GM12872 (cell line): ENCODE results near the gene DHX32.

Source experiments
- CTCF ChIP-seq: IDR thresholded peaks from 3 replicates; pipeline ENCODE4 v1.5.1; 2011; ENCODE audit warnings: low read depth, mild to moderate bottlenecking, low read length, moderate library complexity; ENCODE audit not compliant: insufficient read depth

DHX32 gene

DNA sequence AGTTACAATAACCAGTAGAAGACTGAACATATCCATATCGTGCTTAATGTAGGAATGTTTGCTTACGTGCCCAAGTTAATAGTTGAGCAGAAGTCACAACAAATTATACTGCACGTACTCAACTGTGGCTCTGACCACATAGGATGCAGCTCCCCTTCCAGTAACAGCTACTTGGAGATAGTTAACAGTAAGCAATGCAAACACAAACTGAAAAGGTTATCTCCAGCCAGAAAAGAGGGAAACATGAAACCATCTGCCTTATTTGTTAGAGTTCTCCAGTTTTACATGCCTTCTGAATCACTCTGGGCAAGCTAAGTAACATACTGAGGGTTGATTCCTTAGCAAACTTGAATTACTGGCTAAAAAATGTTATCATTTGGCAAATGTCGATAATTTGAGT lies 9.8 kb downstream of the DHX32 start:
- no peak for TF ChIP-seq CTCF

DNA sequence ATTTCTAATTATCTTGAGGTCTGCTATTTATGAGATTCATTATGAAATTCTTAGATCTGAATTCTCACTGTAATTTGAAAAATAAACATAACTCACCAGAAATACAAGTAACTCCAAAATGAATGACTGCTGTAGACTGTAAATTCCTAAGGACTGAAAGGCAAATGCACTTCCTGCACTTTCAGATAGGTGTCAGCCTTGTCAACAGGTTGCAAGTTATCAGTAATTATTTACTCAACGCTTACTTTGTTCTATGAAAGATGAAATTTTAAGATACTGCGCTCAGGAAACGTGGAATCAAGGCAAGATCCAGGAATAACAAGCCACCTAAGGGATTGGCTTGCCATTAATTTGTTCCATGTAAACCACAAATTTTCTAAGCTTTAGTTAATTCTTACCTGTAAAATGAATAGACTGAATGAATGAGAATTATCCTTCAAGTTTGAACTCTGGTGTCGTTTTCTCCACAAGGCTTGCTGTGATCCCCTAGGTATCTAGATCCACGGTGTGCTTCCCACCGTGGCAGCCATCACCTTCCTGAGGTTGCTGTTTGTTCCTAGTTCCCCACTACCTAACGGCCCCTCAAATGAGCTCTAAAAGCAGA lies 12.6 kb downstream of the DHX32 start:
- TF ChIP-seq CTCF, result peak; percentile 75

GRCh38 chr10:125866421-125867029 lies 14.6 kb downstream of the DHX32 start:
- TF ChIP-seq CTCF, result no peak

DNA sequence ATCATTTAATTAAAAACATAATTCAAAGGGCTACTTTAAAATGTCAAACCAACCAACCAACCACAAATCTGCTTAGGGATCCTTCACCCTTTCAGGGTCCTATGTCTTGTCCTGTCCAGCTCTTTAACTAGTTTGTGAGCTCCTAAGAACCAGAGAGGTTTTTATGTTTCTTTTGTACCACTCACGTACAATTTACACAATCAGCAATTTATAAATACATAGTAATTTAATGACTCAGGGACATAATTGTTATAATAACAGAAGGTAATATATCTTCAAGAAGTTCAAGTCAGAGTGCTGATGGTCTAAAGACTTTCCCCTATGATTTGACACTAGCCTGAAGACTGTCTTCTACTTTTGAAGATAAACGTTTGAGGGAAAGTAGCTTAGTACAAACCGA lies 16.0 kb downstream of the DHX32 start:
- no peak for TF ChIP-seq CTCF

DNA sequence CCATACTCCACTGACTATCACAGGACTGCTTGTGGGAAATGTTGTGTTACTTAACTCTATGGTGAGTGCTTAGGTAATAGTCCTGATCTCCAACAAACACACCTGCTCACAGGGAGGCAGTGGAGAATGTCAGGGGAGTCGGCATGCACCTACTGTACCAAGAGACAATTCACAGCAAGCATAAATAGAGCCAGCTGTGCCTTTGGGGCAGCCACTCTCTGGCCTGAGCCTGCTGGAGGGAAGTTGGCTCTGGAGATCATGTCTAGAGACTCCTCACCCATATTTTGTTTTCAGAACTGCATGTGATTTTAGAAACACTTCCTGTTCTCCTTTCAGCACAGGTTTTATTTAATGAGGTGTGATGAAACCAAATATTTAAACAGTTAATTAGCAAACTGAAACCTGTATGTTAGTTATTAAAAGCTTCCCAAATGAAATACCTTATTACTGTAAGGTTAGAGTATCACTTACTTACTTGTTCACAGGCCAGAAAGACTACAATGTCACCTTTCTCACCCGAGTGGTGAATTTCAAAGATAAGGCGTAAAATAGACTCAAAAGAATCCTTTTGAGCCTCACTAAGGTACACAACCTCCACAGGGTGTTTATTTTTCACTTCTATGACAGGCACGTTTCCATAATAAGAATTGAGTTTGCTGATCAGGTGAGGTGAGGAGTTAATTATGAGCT lies 21.8 kb downstream of the DHX32 start:
- no peak for TF ChIP-seq CTCF

GRCh38 chr10:125857185-125857760 lies 23.8 kb downstream of the DHX32 start:
- no peak for TF ChIP-seq CTCF

DNA sequence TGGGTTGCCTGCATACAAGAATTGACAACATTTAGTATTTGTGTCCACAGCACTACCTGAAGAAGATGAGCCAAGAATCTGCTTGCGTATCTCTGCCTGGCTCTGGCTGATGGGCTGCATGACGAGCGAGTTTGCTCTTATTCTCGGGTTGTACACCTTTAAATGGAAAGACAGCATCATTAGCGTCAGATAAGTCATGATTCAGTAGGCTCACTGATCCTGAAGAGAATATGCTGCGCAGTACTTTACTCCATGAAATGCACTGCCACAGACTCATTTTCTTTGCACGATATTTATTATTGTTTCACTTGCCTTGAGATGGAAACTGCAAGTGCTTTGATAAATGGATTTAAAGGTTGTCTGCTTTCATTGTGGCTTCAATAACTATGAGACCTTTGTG lies 28.6 kb downstream of the DHX32 start:
- no peak for TF ChIP-seq CTCF
